Bronchial epithelial cell (primary cell): Measurements from ENCODE around the gene SLC38A9. TPM values are rescaled to one million over a fixed set of nuclear protein-coding genes. Genes with fewer than 3 reads are reported as not detected.
A peak's percentile ranks its signal among the peaks of the same experiment; 100 is the strongest.

ENCODE experiments used
- DNase-seq: peaks from one replicate; pipeline ENCODE4 v3.0.0-alpha.2; 2010; ENCODE audit warnings: low read depth
- FAIRE-seq: peaks from 2 replicates; lab custom pipeline; 2011; peaks lifted over from hg19 to GRCh38; lab: Jason Lieb, UNC
- H3K27me3 ChIP-seq: 2 replicates; pipeline ENCODE4 v1.5.1; 2011; ENCODE audit warnings: low read length; ENCODE audit not compliant: control insufficient read depth, insufficient read depth
- H3K36me3 ChIP-seq: 2 replicates; pipeline ENCODE4 v1.5.1; 2011; ENCODE audit warnings: low read length; ENCODE audit not compliant: control insufficient read depth, insufficient read depth
- H3K4me3 ChIP-seq: 2 replicates; pipeline ENCODE4 v1.5.1; 2011; ENCODE audit warnings: mild to moderate bottlenecking, low read depth, low read length, control low read depth
- CTCF ChIP-seq: IDR thresholded peaks from 2 replicates; pipeline ENCODE4 v1.5.1; 2011; ENCODE audit warnings: mild to moderate bottlenecking, moderate library complexity, low read length, control low read depth, inconsistent platforms; ENCODE audit not compliant: insufficient read depth, severe bottlenecking
- total RNA-seq: library from RNA; depleted of rRNA; stranded (reverse); fragments of >200 nt; gene quantifications from 2 replicates; pipeline ENCODE4 v1.2.1, GENCODE V29; 2014

Gene SLC38A9
- total RNA-seq, 1 donor from 2014 or later: 32.4 TPM

DNA sequence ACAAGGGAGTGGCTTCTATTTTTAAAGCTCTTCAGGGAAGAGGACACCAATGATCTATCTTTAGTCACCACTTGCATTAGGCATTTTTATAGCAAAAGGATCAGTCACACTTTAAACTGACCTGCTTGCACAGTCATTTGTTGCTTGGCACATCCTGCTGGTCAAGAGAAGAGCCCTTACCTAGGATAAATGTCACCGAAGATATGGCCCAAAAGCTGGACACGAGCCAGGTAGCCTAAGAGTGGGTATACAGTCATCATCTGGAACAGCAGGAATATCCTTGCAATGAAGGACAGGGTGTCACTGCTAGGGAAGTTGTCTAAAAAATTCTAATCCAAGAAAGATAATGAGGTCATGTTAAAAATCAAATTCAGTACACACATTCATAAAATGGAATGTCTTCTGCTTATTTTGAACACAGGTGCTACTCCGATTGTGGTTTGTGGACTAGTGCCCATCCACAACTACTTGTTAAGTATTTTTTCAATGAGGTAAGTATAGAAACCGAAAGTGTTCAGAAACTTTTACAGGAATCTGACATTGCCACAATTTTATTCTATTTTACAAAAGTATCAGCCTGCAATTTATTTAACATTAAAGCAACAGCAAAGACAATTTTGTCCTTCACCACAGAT lies 78.4 kb downstream of the SLC38A9 start:
- no peak for TF ChIP-seq CTCF
- no peak overlapping the region for H3K4me3 ChIP-seq
- no peak for FAIRE-seq

GRCh38 chr5:55629815-55630214 lies 82.3 kb downstream of the SLC38A9 start:
- no peak overlapping the region for H3K4me3 ChIP-seq
- FAIRE-seq (no peak), DNase-seq (no peak)
- H3K27me3 ChIP-seq: no peaks in the 10 kb centered on the region
- no peaks in the 10 kb centered on the region for H3K36me3 ChIP-seq
- no peak for TF ChIP-seq CTCF

More for the DNA sequence above, 78.4 kb downstream of the SLC38A9 start:
- Histone ChIP-seq H3K36me3 (no peaks in the 10 kb centered on the region), H3K27me3 (no peaks in the 10 kb centered on the region)
- peak; percentile 31 for DNase-seq

DNA sequence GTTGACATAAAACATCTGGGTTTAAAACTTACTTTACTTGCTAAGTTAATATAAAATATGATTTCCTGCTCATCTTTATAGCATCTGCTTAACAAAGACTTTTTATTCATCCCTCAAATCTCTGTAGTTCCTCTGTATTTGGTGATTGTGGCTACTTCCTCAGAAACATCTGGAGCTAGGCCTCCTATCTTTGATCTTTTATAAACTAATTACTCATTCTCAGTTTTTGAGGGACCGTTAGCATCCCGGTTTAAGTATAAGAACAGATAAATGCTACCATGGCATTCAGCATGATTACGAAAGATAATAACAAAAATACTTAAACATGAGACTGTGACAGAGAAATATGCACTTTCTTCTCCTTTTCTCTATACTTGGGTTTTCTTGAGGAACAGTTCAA lies 85.3 kb downstream of the SLC38A9 start:
- no peak for TF ChIP-seq CTCF
- Histone ChIP-seq H3K27me3 (no peaks in the 10 kb centered on the region), H3K4me3 (no peak overlapping the region), H3K36me3 (no peaks in the 10 kb centered on the region)
- FAIRE-seq (no peak), DNase-seq (no peak)

DNA sequence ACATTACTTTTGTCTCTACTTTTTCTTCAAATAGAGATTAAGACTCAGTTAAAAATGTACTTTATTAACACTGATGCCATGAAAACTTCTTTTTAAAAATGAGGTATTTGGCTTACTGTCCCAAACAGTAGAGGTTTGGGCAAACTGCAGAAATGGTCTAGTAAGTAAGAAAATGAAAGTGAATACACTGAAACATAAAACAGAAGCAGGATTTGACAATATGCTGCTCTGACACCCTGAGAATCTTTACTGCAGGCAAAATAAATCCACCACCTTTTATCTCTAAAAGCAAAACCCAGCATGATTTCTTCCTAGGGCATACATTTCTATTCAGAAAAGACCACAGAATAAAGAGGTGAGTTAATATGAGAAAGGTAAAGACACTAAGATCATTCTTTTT lies 86.2 kb downstream of the SLC38A9 start:
- no peak for DNase-seq
- no peaks in the 10 kb centered on the region for H3K36me3 ChIP-seq
- no peak for FAIRE-seq
- no peak overlapping the region for H3K4me3 ChIP-seq
- TF ChIP-seq CTCF: no peak
- no peaks in the 10 kb centered on the region for H3K27me3 ChIP-seq

- Histone ChIP-seq H3K4me3 (no peak overlapping the region), H3K27me3 (no peaks in the 10 kb centered on the region), H3K36me3 (no peaks in the 10 kb centered on the region)
- FAIRE-seq: no peak
- TF ChIP-seq CTCF: no peak
- no peak for DNase-seq
Observed at GRCh38 chr5:55625589-55625909, 86.6 kb downstream of the SLC38A9 start.
